ENCODE measurements around the gene FOXO1. TPM values are rescaled to one million over a fixed set of nuclear protein-coding genes. Genes with fewer than 3 reads are reported as not detected.
A peak's percentile ranks its signal among the peaks of the same experiment; 100 is the strongest.
"Not testable (repeated sequence)": the region's sequence is repeated elsewhere in the genome, so short reads cannot be mapped to it uniquely, and the experiment has no call there.

FOXO1 gene
- 3.7 and 4.5 TPM in 2 replicates for total RNA-seq (2014; rRNA removed; shearing (Covaris generic))

- H3K27ac ChIP-seq, result peak within 1 kb of the TSS; percentile 52
- 0 out of 2 replicates have a peak, but pooled peaks cover 5% of the 10 kb centered on the region for H3K9me3 ChIP-seq (replicated peaks)
- H3K4me3 ChIP-seq, result peak within 1 kb of the TSS; percentile 94
- peaks cover 8% of the 10 kb centered on the region for H3K36me3 ChIP-seq
- H3K4me1 ChIP-seq (replicated peaks), result peaks cover 23% of the 10 kb centered on the region
- H3K27me3 ChIP-seq (replicated peaks), result no peaks in the 10 kb centered on the region
- peak; percentile 69 to 77 for DNase-seq (ENCODE audit: low read depth in 1 of 2, low spot score in 2 of 2)
Measured at GRCh38 chr13:40666045-40666932, at the start of gene FOXO1. Gene FOXO1 (minus strand): TSS chr13:40666641. CDS start chr13:40666212, 429 bp downstream.

GRCh38 chr13:40714433-40714832 lies 48.0 kb upstream of the FOXO1 start:
- H3K4me1 ChIP-seq (replicated peaks); H3K27ac ChIP-seq; H3K27me3 ChIP-seq (replicated peaks); H3K36me3 ChIP-seq; H3K4me3 ChIP-seq; H3K9me3 ChIP-seq (replicated peaks); DNase-seq (ENCODE audit: low read depth in 1 of 2, low spot score in 2 of 2): not testable (repeated sequence)

- Histone ChIP-seq H3K27ac (no peak overlapping the region), H3K4me1 (replicated peaks) (no peaks in the 10 kb centered on the region), H3K27me3 (replicated peaks) (no peaks in the 10 kb centered on the region), H3K9me3 (replicated peaks) (no peaks in the 10 kb centered on the region), H3K4me3 (no peak overlapping the region), H3K36me3 (no peaks in the 10 kb centered on the region)
- DNase-seq (ENCODE audit: low read depth in 1 of 2, low spot score in 2 of 2), result no peak
Measured at GRCh38 chr13:40706439-40706838, 40.0 kb upstream of the FOXO1 start.

- H3K9me3 ChIP-seq (replicated peaks), result no peaks in the 10 kb centered on the region
- H3K27ac ChIP-seq, result no peak overlapping the region
- H3K4me1 ChIP-seq (replicated peaks), result no peaks in the 10 kb centered on the region
- no peak overlapping the region for H3K4me3 ChIP-seq
- H3K36me3 ChIP-seq, result no peaks in the 10 kb centered on the region
- no peaks in the 10 kb centered on the region for H3K27me3 ChIP-seq (replicated peaks)
- DNase-seq (ENCODE audit: low read depth in 1 of 2, low spot score in 2 of 2), result no peak
Measured at GRCh38 chr13:40697711-40698110, 31.3 kb upstream of the FOXO1 start.

GRCh38 chr13:40694426-40694825 lies 28.0 kb upstream of the FOXO1 start:
- H3K4me1 ChIP-seq (replicated peaks), result no peaks in the 10 kb centered on the region

GRCh38 chr13:40692946-40693345 lies 26.5 kb upstream of the FOXO1 start:
- no peaks in the 10 kb centered on the region for H3K27me3 ChIP-seq (replicated peaks)
- no peak overlapping the region for H3K4me3 ChIP-seq
- H3K4me1 ChIP-seq (replicated peaks), result no peaks in the 10 kb centered on the region
- no peaks in the 10 kb centered on the region for H3K36me3 ChIP-seq
- peak in 1 of 2 experiments; percentile 4 for DNase-seq (ENCODE audit: low read depth in 1 of 2, low spot score in 2 of 2)
- no peak overlapping the region for H3K27ac ChIP-seq
- H3K9me3 ChIP-seq (replicated peaks), result no peaks in the 10 kb centered on the region

More at GRCh38 chr13:40694426-40694825, 28.0 kb upstream of the FOXO1 start:
- Histone ChIP-seq H3K4me3 (no peak overlapping the region), H3K9me3 (replicated peaks) (no peaks in the 10 kb centered on the region), H3K36me3 (no peaks in the 10 kb centered on the region), H3K27me3 (replicated peaks) (no peaks in the 10 kb centered on the region), H3K27ac (no peak overlapping the region)
- DNase-seq (ENCODE audit: low read depth in 1 of 2, low spot score in 2 of 2), result no peak

GRCh38 chr13:40688781-40689180 lies 22.3 kb upstream of the FOXO1 start:
- H3K36me3 ChIP-seq, result no peaks in the 10 kb centered on the region
- H3K4me1 ChIP-seq (replicated peaks), result no peaks in the 10 kb centered on the region
- H3K27ac ChIP-seq, result no peak overlapping the region
- H3K4me3 ChIP-seq, result no peak overlapping the region
- H3K9me3 ChIP-seq (replicated peaks), result no peaks in the 10 kb centered on the region
- no peaks in the 10 kb centered on the region for H3K27me3 ChIP-seq (replicated peaks)
- no peak for DNase-seq (ENCODE audit: low read depth in 1 of 2, low spot score in 2 of 2)

GRCh38 chr13:40682449-40683240 lies 16.2 kb upstream of the FOXO1 start:
- 0 out of 2 replicates have a peak, but pooled peaks cover 4% of the 10 kb centered on the region for H3K4me1 ChIP-seq (replicated peaks)
- H3K27ac ChIP-seq, result no peak overlapping the region
- no peaks in the 10 kb centered on the region for H3K9me3 ChIP-seq (replicated peaks)
- no peaks in the 10 kb centered on the region for H3K36me3 ChIP-seq
- no peaks in the 10 kb centered on the region for H3K27me3 ChIP-seq (replicated peaks)
- H3K4me3 ChIP-seq, result no peak overlapping the region
- peak in 1 of 2 experiments; percentile 43 for DNase-seq (ENCODE audit: low read depth in 1 of 2, low spot score in 2 of 2)

- no peak overlapping the region for H3K4me3 ChIP-seq
- DNase-seq (ENCODE audit: low read depth in 1 of 2, low spot score in 2 of 2), result no peak
- H3K27ac ChIP-seq, result no peak overlapping the region
Measured at GRCh38 chr13:40681341-40682146, 15.1 kb upstream of the FOXO1 start.

GRCh38 chr13:40680659-40681323 lies 14.3 kb upstream of the FOXO1 start:
- no peaks in the 10 kb centered on the region for H3K9me3 ChIP-seq (replicated peaks)
- H3K27ac ChIP-seq, result no peak overlapping the region
- H3K36me3 ChIP-seq, result no peaks in the 10 kb centered on the region
- H3K4me1 ChIP-seq (replicated peaks), result 0 out of 2 replicates have a peak, but pooled peaks cover 4% of the 10 kb centered on the region
- no peak for DNase-seq (ENCODE audit: low read depth in 1 of 2, low spot score in 2 of 2)
- no peak overlapping the region for H3K4me3 ChIP-seq
- no peaks in the 10 kb centered on the region for H3K27me3 ChIP-seq (replicated peaks)

More at GRCh38 chr13:40681341-40682146, 15.1 kb upstream of the FOXO1 start:
- H3K9me3 ChIP-seq (replicated peaks), result no peaks in the 10 kb centered on the region
- H3K36me3 ChIP-seq, result no peaks in the 10 kb centered on the region
- H3K27me3 ChIP-seq (replicated peaks), result no peaks in the 10 kb centered on the region
- H3K4me1 ChIP-seq (replicated peaks), result 0 out of 2 replicates have a peak, but pooled peaks cover 4% of the 10 kb centered on the region

- Histone ChIP-seq H3K4me3 (no peak overlapping the region), H3K36me3 (no peaks in the 10 kb centered on the region), H3K27ac (no peak overlapping the region), H3K9me3 (replicated peaks) (no peaks in the 10 kb centered on the region), H3K4me1 (replicated peaks) (0 out of 2 replicates have a peak, but pooled peaks cover 4% of the 10 kb centered on the region), H3K27me3 (replicated peaks) (no peaks in the 10 kb centered on the region)
- no peak for DNase-seq (ENCODE audit: low read depth in 1 of 2, low spot score in 2 of 2)
Measured at GRCh38 chr13:40679480-40679985, 13.1 kb upstream of the FOXO1 start.

GRCh38 chr13:40677064-40677463 lies 10.6 kb upstream of the FOXO1 start:
- no peak for DNase-seq (ENCODE audit: low read depth in 1 of 2, low spot score in 2 of 2)
- H3K27ac ChIP-seq, result no peak overlapping the region
- no peaks in the 10 kb centered on the region for H3K27me3 ChIP-seq (replicated peaks)
- no peaks in the 10 kb centered on the region for H3K36me3 ChIP-seq
- H3K9me3 ChIP-seq (replicated peaks), result no peaks in the 10 kb centered on the region
- H3K4me3 ChIP-seq, result no peak overlapping the region
- H3K4me1 ChIP-seq (replicated peaks), result peaks cover 16% of the 10 kb centered on the region

All from SJSA1 (cell line).